GM18867 (cell line): Measurements from ENCODE around the gene STEAP4.

ENCODE experiments used
- ATAC-seq: cut with Tn5 transposase; IDR thresholded peaks from one replicate; pipeline ENCODE4 v1.9.1; 2021; ENCODE audit warnings: mild to moderate bottlenecking, moderate library complexity; ENCODE audit not compliant: unreplicated experiment

STEAP4 gene

DNA sequence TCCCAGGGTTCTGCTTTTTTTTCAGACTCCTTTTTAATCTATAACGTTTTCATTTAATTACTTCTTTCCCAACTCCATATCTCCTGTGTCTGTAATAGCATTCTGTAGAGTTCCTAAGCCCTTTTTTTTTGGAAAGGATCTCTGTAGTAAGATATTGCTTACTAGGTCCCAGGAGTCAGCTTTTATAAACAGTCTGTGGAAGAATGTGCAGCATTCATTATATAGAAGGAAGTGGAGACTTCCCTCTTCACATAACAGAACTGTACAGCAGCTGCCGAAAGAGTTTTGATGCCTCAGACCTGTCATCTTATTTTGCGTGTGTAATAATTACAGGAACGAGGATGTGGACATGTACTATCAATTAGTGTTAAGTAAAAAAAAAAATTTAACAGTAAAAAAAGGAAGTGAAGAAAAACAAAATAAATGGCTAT is 7.4 kb upstream of the STEAP4 start:
- no peak for ATAC-seq

GRCh38 chr7:88312061-88312663 is 5.5 kb upstream of the STEAP4 start:
- ATAC-seq: no peak

DNA sequence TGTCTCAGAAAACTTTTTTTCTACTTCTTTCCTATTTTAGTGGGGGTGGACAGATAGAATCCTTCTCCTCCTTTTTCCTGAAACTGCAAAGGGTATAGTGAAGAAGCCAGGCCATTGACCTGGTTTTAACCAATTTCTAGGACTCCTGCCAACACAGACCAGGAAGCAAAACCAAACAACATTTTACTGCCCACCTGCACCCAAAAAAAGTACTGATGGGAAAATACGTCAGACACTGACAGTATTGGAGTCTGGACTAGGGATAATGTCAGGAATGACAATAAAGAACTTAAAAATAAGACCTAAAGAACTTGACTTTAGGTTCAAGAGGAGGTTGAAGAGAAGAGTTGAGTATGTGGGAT is 5.0 kb upstream of the STEAP4 start:
- no peak for ATAC-seq

- ATAC-seq: no peak
Observed at GRCh38 chr7:88310956-88311674, 4.4 kb upstream of the STEAP4 start.

- ATAC-seq: no peak
Observed at GRCh38 chr7:88309819-88310218, 3.1 kb upstream of the STEAP4 start.

- ATAC-seq: no peak
Observed at GRCh38 chr7:88307823-88308222, 1.1 kb upstream of the STEAP4 start.

- ATAC-seq: no peak
Observed at GRCh38 chr7:88307412-88307811, 718 bp upstream of the STEAP4 start.

DNA sequence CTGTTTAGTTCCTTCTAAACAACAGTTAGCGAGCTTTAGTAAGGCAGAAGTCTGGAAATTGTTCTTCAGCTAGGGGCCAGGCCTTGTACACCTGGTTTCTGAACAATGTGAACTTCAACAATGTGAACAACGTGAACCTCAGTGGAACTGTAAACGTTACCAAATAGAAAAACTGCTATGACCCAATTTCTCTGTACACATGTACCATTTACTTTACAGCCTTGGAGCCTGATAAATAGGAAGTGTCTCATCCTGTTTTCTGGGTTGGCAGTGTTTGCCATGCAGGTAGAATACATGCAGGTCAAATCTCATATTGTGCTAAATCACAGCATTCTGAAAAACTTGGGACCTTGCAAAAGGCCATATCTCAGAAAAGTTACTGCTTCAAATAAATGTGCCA is 1.6 kb downstream of the STEAP4 start:
- ATAC-seq: no peak

DNA sequence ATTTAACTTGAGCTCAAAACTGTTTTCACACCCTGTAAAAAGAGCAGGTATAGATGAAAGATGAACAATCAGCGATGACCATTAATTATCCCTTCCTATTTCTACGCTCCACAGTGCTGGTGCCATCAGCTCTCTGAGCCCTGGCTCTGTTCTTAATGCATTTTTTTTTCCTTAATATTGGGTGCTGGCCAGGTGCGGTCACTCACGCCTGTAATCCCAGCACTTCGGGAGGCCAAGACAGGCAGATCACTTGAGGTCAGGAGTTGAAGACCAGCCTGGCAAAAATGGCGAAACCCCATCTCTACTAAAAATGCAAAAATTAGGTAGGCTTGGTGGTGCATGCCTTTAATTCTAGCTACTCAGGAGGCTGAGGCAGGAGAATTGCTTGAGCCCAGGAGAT is 4.2 kb downstream of the STEAP4 start:
- no peak for ATAC-seq

DNA sequence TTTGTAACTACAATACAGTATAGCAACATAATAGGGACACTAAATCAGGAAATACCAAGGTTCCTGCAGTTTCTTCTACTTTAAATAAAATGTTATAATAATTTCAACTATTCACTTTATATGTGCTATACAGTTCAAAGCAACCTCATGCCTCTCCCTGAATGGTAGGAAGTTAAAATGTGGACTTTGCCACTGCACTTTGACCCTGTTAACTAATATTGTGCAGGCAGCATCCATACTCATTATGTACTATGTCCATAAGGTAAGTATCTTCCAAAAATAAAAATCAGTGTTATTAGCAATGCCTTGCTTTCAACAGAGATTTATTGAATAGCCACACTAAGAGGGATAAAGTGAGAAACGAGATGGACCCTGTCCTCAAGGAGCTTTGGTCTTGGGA is 4.8 kb downstream of the STEAP4 start:
- ATAC-seq: no peak

DNA sequence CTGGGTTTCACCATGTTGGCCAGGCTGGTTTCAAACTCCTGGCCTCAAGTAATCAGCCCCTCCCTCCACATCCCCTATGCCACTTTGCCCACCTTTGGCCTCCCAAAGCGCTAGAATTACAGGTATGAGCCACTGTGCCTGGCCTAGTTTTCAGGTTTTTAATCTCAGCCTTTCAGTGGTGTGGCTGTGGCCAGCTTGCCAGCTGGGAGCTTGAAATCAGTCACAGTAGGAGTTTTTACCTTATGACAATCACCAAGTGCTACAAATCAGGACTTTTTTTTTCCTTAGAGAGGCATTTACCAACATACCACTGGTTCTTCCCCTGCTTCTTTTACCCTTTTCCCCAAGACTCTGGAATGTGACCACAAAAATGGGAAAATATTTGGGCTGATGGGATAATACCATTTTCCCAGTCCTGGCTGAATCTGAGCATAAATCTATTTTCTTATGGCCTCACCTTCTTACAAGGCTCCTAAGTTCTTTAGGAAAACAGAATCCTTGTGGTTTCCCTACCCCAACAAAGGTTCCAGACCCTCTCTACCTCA is 6.2 kb downstream of the STEAP4 start:
- ATAC-seq: no peak

GRCh38 chr7:88299126-88299525 is 7.6 kb downstream of the STEAP4 start:
- no peak for ATAC-seq

GRCh38 chr7:88293866-88294265 is 12.8 kb downstream of the STEAP4 start:
- ATAC-seq: no peak

GRCh38 chr7:88291398-88292173 is 15.1 kb downstream of the STEAP4 start:
- ATAC-seq: no peak

DNA sequence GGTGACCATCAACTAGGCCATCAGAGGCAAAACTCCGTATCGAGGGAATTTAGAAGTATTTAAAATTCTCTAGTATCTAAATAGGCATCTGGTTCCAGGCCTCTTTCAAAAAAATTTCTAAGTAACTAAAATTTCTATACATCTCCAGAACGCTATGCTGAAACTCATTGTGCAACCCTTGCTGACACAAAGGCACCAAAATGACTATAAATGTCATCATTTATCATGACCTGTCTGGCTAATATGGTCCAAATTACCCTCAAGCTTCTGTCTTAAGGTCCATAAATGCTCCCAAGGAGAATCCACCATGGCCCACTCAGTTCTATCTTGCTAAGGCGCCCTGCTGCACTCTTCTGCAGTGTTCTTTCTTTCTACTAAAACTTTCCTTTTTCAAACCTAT is 16.2 kb downstream of the STEAP4 start:
- no peak for ATAC-seq

GRCh38 chr7:88289564-88290025 is 17.1 kb downstream of the STEAP4 start:
- ATAC-seq: no peak

- ATAC-seq: no peak
Observed at GRCh38 chr7:88281749-88282148, 24.9 kb downstream of the STEAP4 start.

- ATAC-seq: no peak
Observed at GRCh38 chr7:88280801-88281200, 25.9 kb downstream of the STEAP4 start.

DNA sequence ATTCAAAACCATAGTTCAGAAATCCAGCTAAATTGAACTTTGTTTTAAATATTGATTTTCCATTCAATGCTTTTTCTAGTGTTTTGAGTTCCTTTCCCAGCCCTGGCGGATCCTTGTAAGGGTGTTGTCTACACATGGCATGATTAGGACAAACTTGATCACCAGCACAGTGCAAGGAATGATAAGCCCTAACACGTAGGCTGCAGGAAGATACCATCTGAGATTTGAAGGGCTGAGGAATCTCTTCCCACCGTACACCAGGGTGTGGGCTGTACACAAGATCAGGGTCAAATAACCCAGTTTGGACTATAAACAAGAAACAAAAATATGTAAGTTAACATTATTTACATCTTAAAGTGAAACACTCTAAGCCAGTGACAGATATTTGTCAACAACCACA is 27.4 kb downstream of the STEAP4 start:
- no peak for ATAC-seq

- ATAC-seq: no peak
Observed at GRCh38 chr7:88278881-88279280, 27.8 kb downstream of the STEAP4 start.

GRCh38 chr7:88276605-88277153 is 30.0 kb downstream of the STEAP4 start:
- no peak for ATAC-seq
